IMR-90 (cell line): ENCODE results near the gene FTO. TPM values are rescaled to one million over a fixed set of nuclear protein-coding genes. Genes with fewer than 3 reads are reported as not detected.

Experiments used
- ATAC-seq: fragments of 200-7000 bp; cut with Tn5 transposase; 2 replicates; pipeline ENCODE4 v1.9.1; 2020; ENCODE audit warnings: low read depth, mild to moderate bottlenecking, moderate library complexity
- BruUV-seq: library from RNA; stranded (reverse); fragments of 400-500 nt; replicated peaks from 2 replicates; lab custom pipeline; 2021; lab: Mats Ljungman, UMichigan
- CTCF ChIA-PET: fragments of 300-600 bp; formaldehyde crosslinking; extraction: SDS; loops from one replicate; lab custom pipeline; 2021; ENCODE audit warnings: antibody characterized with exemption; lab: Yijun Ruan, JAX
- POLR2A ChIA-PET: fragments of 300-600 bp; sonication (Branson Sonifier 250); formaldehyde crosslinking; loops from one replicate; lab custom pipeline; 2022; ENCODE audit warnings: antibody characterized with exemption; ENCODE audit not compliant: unreplicated experiment; lab: Charles Lee
- DNase-seq: peaks from one replicate; pipeline ENCODE4 v3.0.0; 2013
- H2AFZ ChIP-seq: replicated peaks from 2 replicates; pipeline ENCODE3; 2013; ENCODE audit warnings: low read length, mild to moderate bottlenecking; ENCODE audit not compliant: poor library complexity
- H2AK5ac ChIP-seq: 2 replicates; pipeline ENCODE4 v1.6.1; 2013; ENCODE audit warnings: low read depth, low read length, inconsistent platforms
- H2AK9ac ChIP-seq: replicated peaks from 2 replicates; pipeline ENCODE3; 2013; ENCODE audit warnings: mild to moderate bottlenecking, low read depth, low read length, moderate library complexity; ENCODE audit not compliant: poor library complexity
- H2BK120ac ChIP-seq: 2 replicates; pipeline ENCODE4 v1.6.1; 2013; ENCODE audit warnings: low read depth, low read length, inconsistent platforms
- H2BK15ac ChIP-seq: 3 replicates; pipeline ENCODE4 v1.6.1; 2013; ENCODE audit warnings: low read depth, low read length, inconsistent platforms
- H2BK20ac ChIP-seq: 2 replicates; pipeline ENCODE4 v1.6.1; 2013; ENCODE audit warnings: low read depth, mild to moderate bottlenecking, inconsistent platforms, low read length, moderate library complexity
- H2BK5ac ChIP-seq: 2 replicates; pipeline ENCODE4 v1.6.1; 2013; ENCODE audit warnings: mild to moderate bottlenecking, low read depth, low read length, inconsistent platforms; ENCODE audit not compliant: poor library complexity, severe bottlenecking
- H3K14ac ChIP-seq: replicated peaks from 2 replicates; pipeline ENCODE4 v1.6.1; 2013; ENCODE audit warnings: low read depth, low read length, inconsistent platforms
- H3K18ac ChIP-seq: 2 replicates; pipeline ENCODE4 v1.6.1; 2013; ENCODE audit warnings: low read depth, low read length, control low read depth
- H3K23ac ChIP-seq: 2 replicates; pipeline ENCODE4 v1.6.1; 2013; ENCODE audit warnings: low read depth, low read length, inconsistent platforms
- H3K27ac ChIP-seq: 2 replicates; pipeline ENCODE4 v1.5.1; 2013; ENCODE audit warnings: mild to moderate bottlenecking, control low read depth, low read length; ENCODE audit not compliant: insufficient read depth
- H3K27me3 ChIP-seq: 2 replicates; pipeline ENCODE4 v1.6.1; 2013; ENCODE audit warnings: low read length; ENCODE audit not compliant: control insufficient read depth, insufficient read depth
- H3K36me3 ChIP-seq: 2 replicates; pipeline ENCODE4 v1.6.1; 2013; ENCODE audit warnings: low read length, mixed read lengths; ENCODE audit not compliant: control insufficient read depth, insufficient read depth
- H3K4ac ChIP-seq: 2 replicates; pipeline ENCODE4 v1.6.1; 2013; ENCODE audit warnings: low read depth, low read length, inconsistent platforms
- H3K4me1 ChIP-seq: 2 replicates; pipeline ENCODE4 v1.6.1; 2013; ENCODE audit warnings: low read length, mixed read lengths; ENCODE audit not compliant: control insufficient read depth, insufficient read depth
- H3K4me2 ChIP-seq: 2 replicates; pipeline ENCODE4 v1.6.1; 2013; ENCODE audit warnings: low read depth, mild to moderate bottlenecking, control low read depth, low read length, moderate library complexity
- H3K4me3 ChIP-seq: 2 replicates; pipeline ENCODE4 v1.5.1; 2013; ENCODE audit warnings: low read depth, mild to moderate bottlenecking, control low read depth, low read length, moderate library complexity; ENCODE audit not compliant: insufficient read depth
- H3K56ac ChIP-seq: 2 replicates; pipeline ENCODE4 v1.6.1; 2013; ENCODE audit warnings: low read length, inconsistent platforms; ENCODE audit not compliant: insufficient read depth; ENCODE audit errors: extremely low read depth
- H3K79me1 ChIP-seq, 2 experiments: 2 replicates each; pipeline ENCODE4 v1.6.1; 2013; ENCODE audit warnings: low read length in 2 of 2, inconsistent platforms in 1 of 2, low read depth in 1 of 2
- H3K9ac ChIP-seq: 2 replicates; pipeline ENCODE4 v1.6.1; 2013; ENCODE audit warnings: low read depth, low read length, control low read depth
- H3K9me1 ChIP-seq: 2 replicates; pipeline ENCODE4 v1.6.1; 2013; ENCODE audit warnings: low read length, inconsistent platforms; ENCODE audit not compliant: insufficient read depth
- H3K9me3 ChIP-seq: 2 replicates; pipeline ENCODE4 v1.6.1; 2013; ENCODE audit warnings: low read length; ENCODE audit not compliant: control insufficient read depth, insufficient read depth
- H4K20me1 ChIP-seq: 2 replicates; pipeline ENCODE4 v1.6.1; 2013; ENCODE audit warnings: low read length, inconsistent platforms; ENCODE audit not compliant: insufficient read depth
- H4K5ac ChIP-seq: 2 replicates; pipeline ENCODE4 v1.6.1; 2013; ENCODE audit warnings: mild to moderate bottlenecking, low read depth, low read length, control low read depth
- H4K8ac ChIP-seq, 2 experiments: 2 replicates each; pipeline ENCODE4 v1.6.1; 2013; ENCODE audit warnings: low read depth in 2 of 2, low read length in 2 of 2, control low read depth in 1 of 2, inconsistent platforms in 1 of 2
- H4K91ac ChIP-seq: 2 replicates; pipeline ENCODE4 v1.6.1; 2013; ENCODE audit warnings: low read depth, low read length, inconsistent platforms; ENCODE audit not compliant: insufficient read depth
- BHLHE40 ChIP-seq: fragments of 150-350 bp; IDR thresholded peaks from 2 replicates; pipeline ENCODE4 v1.6.1; 2016; ENCODE audit warnings: mild to moderate bottlenecking, low read depth, low read length
- CEBPB ChIP-seq: IDR thresholded peaks from 2 replicates; pipeline ENCODE4 v1.6.1; 2012; ENCODE audit warnings: low read depth, low read length, improper control_type of control experiment
- CHD1 ChIP-seq: IDR thresholded peaks from 2 replicates; pipeline ENCODE4 v1.6.1; 2012; ENCODE audit warnings: low read depth, low read length, improper control_type of control experiment
- ELK1 ChIP-seq: fragments of 150-350 bp; IDR thresholded peaks from 2 replicates; pipeline ENCODE4 v1.6.1; 2016; ENCODE audit warnings: low read depth, mild to moderate bottlenecking, low read length, moderate library complexity, borderline replicate concordance
- FOS ChIP-seq: fragments of 150-350 bp; IDR thresholded peaks from 2 replicates; pipeline ENCODE4 v1.6.1; 2016; ENCODE audit warnings: low read depth, low read length
- MAFK ChIP-seq: IDR thresholded peaks from 2 replicates; pipeline ENCODE4 v1.6.1; 2012; ENCODE audit warnings: low read depth, low read length, improper control_type of control experiment
- MAZ ChIP-seq: IDR thresholded peaks from 2 replicates; pipeline ENCODE4 v1.6.1; 2012; ENCODE audit warnings: low read depth, mild to moderate bottlenecking, low read length, improper control_type of control experiment, moderate library complexity, borderline replicate concordance
- MXI1 ChIP-seq: IDR thresholded peaks from 2 replicates; pipeline ENCODE4 v1.6.1; 2012; ENCODE audit warnings: low read depth, mild to moderate bottlenecking, low read length, moderate library complexity, borderline replicate concordance
- NFE2L2 ChIP-seq: fragments of 150-350 bp; IDR thresholded peaks from 2 replicates; pipeline ENCODE4 v1.6.1; 2016; ENCODE audit warnings: low read depth, mild to moderate bottlenecking, low read length
- RAD21 ChIP-seq: IDR thresholded peaks from 2 replicates; pipeline ENCODE4 v1.6.1; 2012; ENCODE audit warnings: low read length, improper control_type of control experiment
- RCOR1 ChIP-seq: IDR thresholded peaks from 2 replicates; pipeline ENCODE4 v1.6.1; 2012; ENCODE audit warnings: mild to moderate bottlenecking, low read length, improper control_type of control experiment; ENCODE audit not compliant: insufficient replicate concordance
- RFX5 ChIP-seq: IDR thresholded peaks from 2 replicates; pipeline ENCODE4 v1.8.0; 2012; ENCODE audit warnings: low read depth, mild to moderate bottlenecking, low read length, moderate library complexity
- SMC3 ChIP-seq: fragments of 150-350 bp; IDR thresholded peaks from 2 replicates; pipeline ENCODE4 v1.6.1; 2016; ENCODE audit warnings: low read depth, mild to moderate bottlenecking, antibody characterized with exemption, low read length, moderate library complexity
- WGBS, 2 experiments: methylation state at CpG; one replicate each; pipeline versions ENCODE4 v1.1.5 to v1.1.7; 2013; ENCODE audit warnings: missing lambda C conversion rate in 2 of 2; ENCODE audit not compliant: insufficient read length in 1 of 2; ENCODE audit errors: extremely low coverage in 2 of 2; 5-methylcytosine and 5-hydroxymethylcytosine counted together
- dilution Hi-C: fragments of 300-500 bp; cut with HindIII; formaldehyde crosslinking; loops from one replicate; pipeline ENCODE4 v1.14.3; 2018; ENCODE audit warnings: low sequenced_read_pairs; ENCODE audit not compliant: unreplicated experiment
- in situ Hi-C: fragments of 300-500 bp; cut with MboI; formaldehyde crosslinking; loops from 3 replicates; pipeline ENCODE4 v1.14.3; 2019; ENCODE audit warnings: low sequenced_read_pairs, inconsistent platforms, mixed read lengths
- intact Hi-C: fragments of 100-400 bp; cut with micrococcal nuclease; formaldehyde crosslinking; loops from 2 replicates; pipeline ENCODE4 v1.10.0; 2022
- polyA plus RNA-seq, 3 experiments: library from polyadenylated mRNA; depleted of rRNA; stranded (reverse); fragments of >200 nt; gene quantifications; 2 replicates each; pipeline ENCODE4 v1.2.3, GENCODE V29; 2012; ENCODE audit warnings: low replicate concordance in 1 of 3
- total RNA-seq: library from RNA; depleted of rRNA; stranded (reverse); fragments of >200 nt; gene quantifications from 2 replicates; pipeline ENCODE4 v1.2.3, GENCODE V29; 2012

FTO gene
- total and polyA plus RNA-seq, 2 of the 4 experiments (the other 2 are of a cell fraction), result 70.3 to 132 TPM

- Histone ChIP-seq H4K20me1 (no peaks in the 10 kb centered on the region), H2BK20ac (no peak overlapping the region), H3K18ac (no peak overlapping the region), H3K4ac (no peak overlapping the region), H3K27ac (no peak overlapping the region), H3K79me1 (0 out of 4 replicates have a peak, but pooled peaks cover 0 to 8% of the 10 kb centered on the region in 2 experiments), H3K4me3 (no peak overlapping the region), H2BK15ac (no peak overlapping the region), H3K4me1 (peaks cover 3% of the 10 kb centered on the region), H4K8ac (no peak overlapping the region), H3K27me3 (no peaks in the 10 kb centered on the region), H3K36me3 (no peaks in the 10 kb centered on the region), H2AFZ (no peak overlapping the region), H2BK120ac (no peak overlapping the region), H2AK9ac (no peak overlapping the region), H4K5ac (no peak overlapping the region; the same call in 1 of the 2 replicates), H3K14ac (no peak overlapping the region), H3K4me2 (no peak overlapping the region), H3K9ac (no peak overlapping the region), H3K9me3 (no peaks in the 10 kb centered on the region), H2AK5ac (no peak overlapping the region), H4K91ac (no peak overlapping the region), H3K23ac (no peak overlapping the region), H3K9me1 (no peaks in the 10 kb centered on the region), H3K56ac (no peak overlapping the region), H2BK5ac (no peak overlapping the region)
- WGBS, 2 experiments, result 100% methylated on average over 2 of the region's 4 CpGs; no CpG with 5 or more reads in 1 of the 2 experiments
- CTCF ChIA-PET, result no interaction called here
- TF ChIP-seq BHLHE40 (no peak), CHD1 (no peak), FOS (no peak), CEBPB (no peak), RAD21 (no peak), ELK1 (no peak), MAZ (no peak), NFE2L2 (no peak), RCOR1 (no peak), SMC3 (no peak), MXI1 (no peak), MAFK (no peak), RFX5 (no peak)
- POLR2A ChIA-PET, result no interaction called here
- ATAC-seq (no peak), DNase-seq (no peak)
- dilution Hi-C loops (no loop called here), in situ Hi-C loops (no loop called here), intact Hi-C loops (loop anchor here (5.0 to 10.0 kb wide), 4 partner anchors 336 to 1596 kb away; partner anchors contain the start of gene IRX3)
- BruUV-seq, result no TSS peak
Measured at GRCh38 chr16:53948326-53948725, 244.4 kb downstream of the FTO start.
